GM21576 (cell line): ENCODE data around the gene ANGPT4.
"Not testable (repeated sequence)": the region's sequence is repeated elsewhere in the genome, so short reads cannot be mapped to it uniquely, and the experiment has no call there.

Experiments
- ATAC-seq: cut with Tn5 transposase; IDR thresholded peaks from one replicate; pipeline ENCODE4 v1.9.1; 2021; ENCODE audit warnings: mild to moderate bottlenecking, moderate library complexity; ENCODE audit not compliant: unreplicated experiment

The ANGPT4 gene

GRCh38 chr20:877814-878213, 38.3 kb downstream of the ANGPT4 start:
- no peak for ATAC-seq

GRCh38 chr20:875115-875514, 41.0 kb downstream of the ANGPT4 start:
- no peak for ATAC-seq

- no peak for ATAC-seq
Observed at GRCh38 chr20:873875-874607, 42.1 kb downstream of the ANGPT4 start.

- no peak for ATAC-seq
Observed at GRCh38 chr20:872855-873520, 43.1 kb downstream of the ANGPT4 start.

GRCh38 chr20:871948-872347, 44.2 kb downstream of the ANGPT4 start:
- ATAC-seq: no peak

- no peak for ATAC-seq
Observed at GRCh38 chr20:871436-871835, 44.7 kb downstream of the ANGPT4 start.

GRCh38 chr20:870758-871157, 45.4 kb downstream of the ANGPT4 start:
- ATAC-seq: no peak

GRCh38 chr20:869606-870005, 46.5 kb downstream of the ANGPT4 start:
- ATAC-seq: no peak

GRCh38 chr20:868279-868678, 47.9 kb downstream of the ANGPT4 start:
- no peak for ATAC-seq

GRCh38 chr20:865440-865839, 50.7 kb downstream of the ANGPT4 start:
- ATAC-seq: no peak

GRCh38 chr20:860891-861290, 55.2 kb downstream of the ANGPT4 start:
- no peak for ATAC-seq

- no peak for ATAC-seq
Observed at GRCh38 chr20:859751-860231, 56.3 kb downstream of the ANGPT4 start.

- no peak for ATAC-seq
Observed at GRCh38 chr20:858011-858410, 58.1 kb downstream of the ANGPT4 start.

- no peak for ATAC-seq
Observed at GRCh38 chr20:856361-856775, 59.8 kb downstream of the ANGPT4 start.

GRCh38 chr20:855466-856360, 60.4 kb downstream of the ANGPT4 start:
- no peak for ATAC-seq

GRCh38 chr20:854601-855000, 61.5 kb downstream of the ANGPT4 start:
- ATAC-seq: no peak

GRCh38 chr20:853406-853996, 62.6 kb downstream of the ANGPT4 start:
- no peak for ATAC-seq

GRCh38 chr20:848731-849130, 67.4 kb downstream of the ANGPT4 start:
- ATAC-seq: not testable (repeated sequence)

GRCh38 chr20:848193-848592, 67.9 kb downstream of the ANGPT4 start:
- no peak for ATAC-seq

- ATAC-seq: peak; percentile 51
Observed at GRCh38 chr20:846894-847278, 69.2 kb downstream of the ANGPT4 start.
